ENCODE measurements around the gene GHDC. TPM values are rescaled to one million over a fixed set of nuclear protein-coding genes. Genes with fewer than 3 reads are reported as not detected.
A peak's percentile ranks its signal among the peaks of the same experiment; 100 is the strongest.
"Not testable (repeated sequence)": the region's sequence is repeated elsewhere in the genome, so short reads cannot be mapped to it uniquely, and the experiment has no call there.

GHDC gene
- total RNA-seq, 1 donor from 2014 or later, result 9.0 TPM

GRCh38 chr17:42202159-42202558 lies 7.9 kb upstream of the GHDC start:
- ATAC-seq, result no peak

- ATAC-seq, result no peak
Observed at GRCh38 chr17:42201458-42201772, 7.1 kb upstream of the GHDC start.

- ATAC-seq, result no peak
Observed at GRCh38 chr17:42200706-42201457, 6.6 kb upstream of the GHDC start.

GRCh38 chr17:42199416-42200011 lies 5.2 kb upstream of the GHDC start:
- no peak for ATAC-seq

- no peak for ATAC-seq
Observed at GRCh38 chr17:42198897-42199296, 4.6 kb upstream of the GHDC start.

- ATAC-seq, result no peak
Observed at GRCh38 chr17:42197564-42198156, 3.4 kb upstream of the GHDC start.

GRCh38 chr17:42193216-42193968 lies 902 bp downstream of the GHDC start:
- ATAC-seq, result peak; percentile 2

- ATAC-seq, result no peak
Observed at GRCh38 chr17:42192189-42193126, 1.8 kb downstream of the GHDC start.

- no peak for ATAC-seq
Observed at GRCh38 chr17:42191275-42191608, 3.1 kb downstream of the GHDC start.

- no peak for ATAC-seq
Observed at GRCh38 chr17:42190491-42191274, 3.6 kb downstream of the GHDC start.

- no peak for ATAC-seq
Observed at GRCh38 chr17:42189651-42189965, 4.7 kb downstream of the GHDC start.

- no peak for ATAC-seq
Observed at GRCh38 chr17:42188749-42189650, 5.3 kb downstream of the GHDC start.

- no peak for ATAC-seq
Observed at GRCh38 chr17:42187833-42188232, 6.5 kb downstream of the GHDC start.

GRCh38 chr17:42186191-42186590 lies 8.1 kb downstream of the GHDC start:
- not testable (repeated sequence) for ATAC-seq

- ATAC-seq, result no peak
Observed at GRCh38 chr17:42185621-42185930, 8.7 kb downstream of the GHDC start.

- ATAC-seq, result peak; percentile 25
Observed at GRCh38 chr17:42184713-42185620, 9.3 kb downstream of the GHDC start, which contains the start of gene HCRT. TSS of gene HCRT (minus strand) at chr17:42185452. CDS start at chr17:42185365, 87 bp downstream.

GRCh38 chr17:42183741-42184711 lies 10.3 kb downstream of the GHDC start:
- ATAC-seq, result peak; percentile 47

Measured in esophagus mucosa (tissue), 1 donor.